Measurements from ENCODE around the gene SMAGP.

GRCh38 chr12:51196547-51196946, 73.7 kb downstream of the SMAGP start:
- TF ChIP-seq, protein P1, sequence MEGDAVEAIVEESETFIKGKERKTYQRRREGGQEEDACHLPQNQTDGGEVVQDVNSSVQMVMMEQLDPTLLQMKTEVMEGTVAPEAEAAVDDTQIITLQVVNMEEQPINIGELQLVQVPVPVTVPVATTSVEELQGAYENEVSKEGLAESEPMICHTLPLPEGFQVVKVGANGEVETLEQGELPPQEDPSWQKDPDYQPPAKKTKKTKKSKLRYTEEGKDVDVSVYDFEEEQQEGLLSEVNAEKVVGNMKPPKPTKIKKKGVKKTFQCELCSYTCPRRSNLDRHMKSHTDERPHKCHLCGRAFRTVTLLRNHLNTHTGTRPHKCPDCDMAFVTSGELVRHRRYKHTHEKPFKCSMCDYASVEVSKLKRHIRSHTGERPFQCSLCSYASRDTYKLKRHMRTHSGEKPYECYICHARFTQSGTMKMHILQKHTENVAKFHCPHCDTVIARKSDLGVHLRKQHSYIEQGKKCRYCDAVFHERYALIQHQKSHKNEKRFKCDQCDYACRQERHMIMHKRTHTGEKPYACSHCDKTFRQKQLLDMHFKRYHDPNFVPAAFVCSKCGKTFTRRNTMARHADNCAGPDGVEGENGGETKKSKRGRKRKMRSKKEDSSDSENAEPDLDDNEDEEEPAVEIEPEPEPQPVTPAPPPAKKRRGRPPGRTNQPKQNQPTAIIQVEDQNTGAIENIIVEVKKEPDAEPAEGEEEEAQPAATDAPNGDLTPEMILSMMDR (IDR thresholded peaks at IDR 0.05) = no peak
- no peak for TF ChIP-seq POLR2A (IDR thresholded peaks at IDR 0.05)

Data from right lobe of liver (tissue), 4 donors.